Omental fat pad (tissue), 4 donors: Measurements from ENCODE around the gene KCTD1. TPM values are rescaled to one million over a fixed set of nuclear protein-coding genes. Genes with fewer than 3 reads are reported as not detected.

Experiments
- ATAC-seq: fragments of 150-250 bp; one replicate; pipeline ENCODE4 v1.9.1; 2016; ENCODE audit warnings: mild to moderate bottlenecking, moderate library complexity; ENCODE audit not compliant: low FRiP score
- DNase-seq: peaks from one replicate; pipeline ENCODE4 v3.0.0-alpha.2; 2019; ENCODE audit warnings: low spot score
- CTCF ChIP-seq, 3 donors: fragments of 450-650 bp; IDR thresholded peaks; one replicate each; pipeline ENCODE4 v1.5.1; 2016 to 2017; ENCODE audit warnings: antibody characterized with exemption in 3 of 3, mild to moderate bottlenecking in 3 of 3, moderate library complexity in 2 of 3
- small RNA-seq: library from RNA; depleted of rRNA; stranded (forward); fragments of <200 nt; gene quantifications from one replicate; pipeline ENCODE3, GENCODE V24; 2016
- total RNA-seq, 4 donors: library from RNA; depleted of rRNA; stranded (reverse); fragments of >200 nt; gene quantifications; one replicate each; pipeline ENCODE4 v1.1.0, GENCODE V29; 2016

Gene KCTD1
- total RNA-seq, 4 donors from 2014 or later, result 3.4 to 9.5 (median 8.5) TPM

GRCh38 chr18:26407736-26408601, 140.4 kb downstream of the KCTD1 start:
- DNase-seq, result no peak
- no peak for ATAC-seq
- no peak for TF ChIP-seq CTCF (IDR thresholded peaks at IDR 0.05)

- DNase-seq (no peak), ATAC-seq (no peak)
- TF ChIP-seq CTCF (IDR thresholded peaks at IDR 0.05), result no peak
These were observed 141.4 kb downstream of the KCTD1 start for GRCh38 chr18:26406854-26407517.

- TF ChIP-seq CTCF (IDR thresholded peaks at IDR 0.05), result no peak
- no peak for ATAC-seq
- no peak for DNase-seq
These were observed 142.0 kb downstream of the KCTD1 start for GRCh38 chr18:26406324-26406723.

GRCh38 chr18:26405190-26405801, 143.1 kb downstream of the KCTD1 start:
- no peak for TF ChIP-seq CTCF (IDR thresholded peaks at IDR 0.05)
- DNase-seq (no peak), ATAC-seq (no peak)

Small RNA genes within 50 kb of the gene (small RNA-seq; reads per million reads assigned to genes)
- not detected for gene MIR8057
